Skeletal muscle satellite cell (primary cell): ENCODE data around the gene PROM1.
A peak's percentile ranks its signal among the peaks of the same experiment; 100 is the strongest.

ENCODE experiments used
- H3K27me3 ChIP-seq: 2 replicates; pipeline ENCODE4 v1.7.0; 2013; ENCODE audit warnings: low read length; ENCODE audit not compliant: control insufficient read depth, insufficient read depth
- H3K36me3 ChIP-seq: 2 replicates; pipeline ENCODE4 v1.7.0; 2013; ENCODE audit warnings: mild to moderate bottlenecking, control low read depth, low read length; ENCODE audit not compliant: insufficient read depth
- H3K4me1 ChIP-seq: 2 replicates; pipeline ENCODE4 v1.7.0; 2013; ENCODE audit warnings: low read length; ENCODE audit not compliant: control insufficient read depth, insufficient read depth
- H3K4me2 ChIP-seq: 2 replicates; pipeline ENCODE4 v1.7.0; 2013; ENCODE audit warnings: mild to moderate bottlenecking, low read length
- H3K4me3 ChIP-seq: 2 replicates; pipeline ENCODE4 v1.7.0; 2013; ENCODE audit warnings: low read length
- H3K9ac ChIP-seq: 2 replicates; pipeline ENCODE4 v1.7.0; 2013; ENCODE audit warnings: mild to moderate bottlenecking, low read depth, low read length, moderate library complexity
- H3K9me3 ChIP-seq: replicated peaks from 2 replicates; pipeline ENCODE4 v1.7.0; 2013; ENCODE audit warnings: mild to moderate bottlenecking, control low read depth, low read length

The PROM1 gene

DNA sequence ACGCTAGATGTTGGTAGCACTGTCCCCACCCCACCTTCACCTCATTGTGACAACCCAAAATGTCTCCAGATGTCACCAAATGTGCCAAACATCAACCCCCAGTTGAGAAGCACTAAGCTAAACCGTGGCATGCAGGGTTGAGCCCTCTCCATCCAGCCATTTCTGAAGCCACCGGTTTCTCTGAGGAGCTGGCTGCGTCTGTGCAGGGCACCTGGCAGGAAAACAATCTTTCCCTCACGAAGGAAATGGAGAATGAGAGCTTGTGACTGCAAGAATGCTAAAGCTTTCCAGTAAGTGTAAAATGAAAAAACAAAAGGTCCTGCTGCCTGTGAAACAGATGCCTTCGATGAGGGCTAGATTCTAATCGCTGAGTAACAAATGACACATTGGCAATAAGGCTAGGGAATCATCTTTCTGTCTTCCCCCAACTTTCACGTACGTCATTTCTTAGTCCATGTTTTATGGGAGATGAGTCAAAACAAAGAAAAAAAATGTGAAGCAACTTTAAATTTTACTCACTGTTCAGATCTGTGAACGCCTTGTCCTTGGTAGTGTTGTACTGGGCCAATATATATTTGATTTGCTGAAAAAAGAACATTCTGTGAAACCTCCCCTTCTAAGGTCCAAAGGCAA lies 59.9 kb downstream of the PROM1 start:
- no peak overlapping the region for H3K9ac ChIP-seq
- no peaks in the 10 kb centered on the region for H3K9me3 ChIP-seq
- H3K27me3 ChIP-seq = peaks cover 5% of the 10 kb centered on the region
- H3K4me3 ChIP-seq = no peak overlapping the region
- H3K4me2 ChIP-seq = peak overlapping the region; percentile 8
- H3K4me1 ChIP-seq = peaks cover 4% of the 10 kb centered on the region
- no peaks in the 10 kb centered on the region for H3K36me3 ChIP-seq

GRCh38 chr4:16021804-16022560 lies 61.8 kb downstream of the PROM1 start:
- H3K27me3 ChIP-seq = peaks cover 12% of the 10 kb centered on the region
- no peak overlapping the region for H3K4me2 ChIP-seq
- H3K4me1 ChIP-seq = peaks cover 4% of the 10 kb centered on the region
- H3K36me3 ChIP-seq = no peaks in the 10 kb centered on the region
- no peaks in the 10 kb centered on the region for H3K9me3 ChIP-seq
- H3K9ac ChIP-seq = no peak overlapping the region
- no peak overlapping the region for H3K4me3 ChIP-seq

GRCh38 chr4:16019649-16020048 lies 64.2 kb downstream of the PROM1 start:
- peaks cover 4% of the 10 kb centered on the region for H3K4me1 ChIP-seq
- no peak overlapping the region for H3K9ac ChIP-seq
- no peak overlapping the region for H3K4me3 ChIP-seq
- peaks cover 11% of the 10 kb centered on the region for H3K27me3 ChIP-seq
- no peaks in the 10 kb centered on the region for H3K36me3 ChIP-seq
- H3K4me2 ChIP-seq = no peak overlapping the region
- no peaks in the 10 kb centered on the region for H3K9me3 ChIP-seq

GRCh38 chr4:16018841-16019240 lies 65.0 kb downstream of the PROM1 start:
- Histone ChIP-seq H3K4me2 (no peak overlapping the region), H3K4me1 (peaks cover 2% of the 10 kb centered on the region), H3K36me3 (no peaks in the 10 kb centered on the region), H3K9ac (no peak overlapping the region), H3K27me3 (peaks cover 11% of the 10 kb centered on the region), H3K9me3 (no peaks in the 10 kb centered on the region), H3K4me3 (no peak overlapping the region)

GRCh38 chr4:16018061-16018676 lies 65.7 kb downstream of the PROM1 start:
- no peak overlapping the region for H3K4me3 ChIP-seq
- H3K4me2 ChIP-seq = no peak overlapping the region
- no peaks in the 10 kb centered on the region for H3K36me3 ChIP-seq
- no peak overlapping the region for H3K9ac ChIP-seq
- H3K9me3 ChIP-seq = no peaks in the 10 kb centered on the region
- H3K4me1 ChIP-seq = no peaks in the 10 kb centered on the region
- H3K27me3 ChIP-seq = peaks cover 11% of the 10 kb centered on the region

- Histone ChIP-seq H3K4me2 (no peak overlapping the region), H3K9me3 (no peaks in the 10 kb centered on the region), H3K36me3 (no peaks in the 10 kb centered on the region), H3K9ac (no peak overlapping the region), H3K4me3 (no peak overlapping the region), H3K27me3 (peaks cover 11% of the 10 kb centered on the region), H3K4me1 (no peaks in the 10 kb centered on the region)
Observed at GRCh38 chr4:16016536-16016935, 67.3 kb downstream of the PROM1 start.

DNA sequence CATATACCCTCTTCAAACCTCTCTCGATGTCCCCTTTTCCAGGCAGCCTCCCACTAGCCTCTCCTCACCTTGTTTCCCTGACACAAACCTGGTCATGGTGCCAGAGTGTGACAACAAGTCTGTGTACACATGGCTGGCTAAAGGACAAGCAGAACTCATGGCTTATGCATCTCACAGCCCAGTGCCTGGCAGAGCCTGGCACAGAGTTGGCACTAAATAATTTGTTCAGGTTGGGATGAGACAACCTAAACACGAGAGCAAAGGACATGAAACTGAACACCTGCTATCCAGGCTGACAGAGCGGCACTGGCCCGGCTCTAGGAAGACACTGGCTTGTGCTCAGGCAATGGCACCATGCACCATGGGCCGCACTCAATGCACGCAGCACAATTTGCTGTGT lies 72.7 kb downstream of the PROM1 start:
- Histone ChIP-seq H3K9ac (no peak overlapping the region), H3K4me3 (no peak overlapping the region), H3K9me3 (no peaks in the 10 kb centered on the region), H3K4me1 (no peaks in the 10 kb centered on the region), H3K4me2 (no peak overlapping the region), H3K27me3 (peaks cover 10% of the 10 kb centered on the region), H3K36me3 (no peaks in the 10 kb centered on the region)

- H3K9me3 ChIP-seq = no peaks in the 10 kb centered on the region
- H3K9ac ChIP-seq = no peak overlapping the region
- H3K36me3 ChIP-seq = no peaks in the 10 kb centered on the region
Observed at GRCh38 chr4:16009153-16009552, 74.7 kb downstream of the PROM1 start.

GRCh38 chr4:16007471-16008095 lies 76.2 kb downstream of the PROM1 start:
- Histone ChIP-seq H3K36me3 (no peaks in the 10 kb centered on the region), H3K9ac (no peak overlapping the region), H3K4me1 (no peaks in the 10 kb centered on the region), H3K9me3 (no peaks in the 10 kb centered on the region), H3K27me3 (peaks cover 31% of the 10 kb centered on the region), H3K4me2 (no peak overlapping the region), H3K4me3 (no peak overlapping the region)

More at GRCh38 chr4:16009153-16009552, 74.7 kb downstream of the PROM1 start:
- no peak overlapping the region for H3K4me2 ChIP-seq
- H3K4me1 ChIP-seq = no peaks in the 10 kb centered on the region
- H3K27me3 ChIP-seq = peaks cover 16% of the 10 kb centered on the region
- no peak overlapping the region for H3K4me3 ChIP-seq

DNA sequence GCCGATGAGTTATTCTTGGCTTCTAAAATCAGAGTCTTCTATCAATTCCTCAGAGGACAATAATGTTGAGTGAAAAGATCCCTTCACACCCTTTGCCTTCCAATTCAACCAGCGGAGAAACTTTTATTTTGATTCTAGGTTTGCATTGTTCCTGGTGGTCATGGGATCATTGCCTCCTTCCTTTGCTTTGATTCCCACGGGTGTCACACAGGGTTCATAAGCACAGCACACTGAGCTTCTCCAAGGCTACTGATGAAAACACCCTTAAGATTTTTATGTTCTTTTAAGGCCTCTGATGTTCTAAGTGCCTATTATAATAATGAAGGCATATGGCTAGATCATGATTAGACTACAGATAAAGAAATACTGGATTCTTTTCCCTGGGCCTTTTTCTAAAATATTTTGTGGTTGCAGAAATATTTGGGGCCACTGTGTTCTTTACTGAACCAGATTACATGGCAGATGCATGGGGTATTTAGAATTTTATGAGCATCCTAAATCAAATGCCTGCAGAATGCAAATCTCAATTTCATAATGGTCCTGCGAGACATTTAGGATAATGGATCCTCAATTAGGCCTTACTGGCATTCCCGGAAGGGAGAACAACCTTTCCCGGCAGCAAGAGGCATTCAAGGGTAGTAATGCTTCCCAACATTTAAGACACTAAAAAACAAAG lies 76.9 kb downstream of the PROM1 start:
- Histone ChIP-seq H3K9me3 (no peaks in the 10 kb centered on the region), H3K27me3 (peaks cover 35% of the 10 kb centered on the region), H3K36me3 (no peaks in the 10 kb centered on the region), H3K9ac (no peak overlapping the region), H3K4me3 (no peak overlapping the region), H3K4me2 (no peak overlapping the region), H3K4me1 (no peaks in the 10 kb centered on the region)

- Histone ChIP-seq H3K36me3 (no peaks in the 10 kb centered on the region), H3K9me3 (no peaks in the 10 kb centered on the region), H3K9ac (no peak overlapping the region), H3K27me3 (peaks cover 35% of the 10 kb centered on the region), H3K4me1 (no peaks in the 10 kb centered on the region), H3K4me3 (no peak overlapping the region), H3K4me2 (no peak overlapping the region)
Observed at GRCh38 chr4:16005676-16006075, 78.1 kb downstream of the PROM1 start.
